Activated CD8-positive, alpha-beta T cell treated with anti-CD3 and anti-CD28 coated beads for 36 hours (primary cell): ENCODE measurements around the gene NSL1. TPM values are rescaled to one million over a fixed set of nuclear protein-coding genes. Genes with fewer than 3 reads are reported as not detected.

Source experiments
- ATAC-seq: fragments of 200-7000 bp; cut with Tn5 transposase; one replicate; pipeline ENCODE4 v1.10.0; 2021; ENCODE audit warnings: mild to moderate bottlenecking, moderate library complexity
- CTCF ChIA-PET: fragments of 350-600 bp; sonication (Branson Sonifier 250); formaldehyde crosslinking; loops from one replicate; lab custom pipeline; 2021; ENCODE audit warnings: antibody characterized with exemption; lab: Charles Lee
- POLR2A ChIA-PET: fragments of 350-600 bp; sonication (Branson Sonifier 250); formaldehyde crosslinking; loops from one replicate; lab custom pipeline; 2021; ENCODE audit warnings: antibody characterized with exemption; lab: Charles Lee
- DNase-seq: peaks from one replicate; pipeline ENCODE4 v3.0.0-alpha.2; 2020
- H3K27ac Mint-ChIP-seq: one replicate; pipeline ENCODE4 v1.8.0; 2021; ENCODE audit warnings: mild to moderate bottlenecking, mixed read lengths
- H3K27me3 Mint-ChIP-seq: one replicate; pipeline ENCODE4 v1.8.0; 2021; ENCODE audit warnings: mixed read lengths
- H3K36me3 Mint-ChIP-seq: one replicate; pipeline ENCODE4 v1.8.0; 2021; ENCODE audit warnings: low read depth, mixed read lengths
- H3K4me1 Mint-ChIP-seq: one replicate; pipeline ENCODE4 v1.8.0; 2021; ENCODE audit warnings: low read depth, mixed read lengths
- H3K4me3 Mint-ChIP-seq: one replicate; pipeline ENCODE4 v1.8.0; 2021; ENCODE audit warnings: mild to moderate bottlenecking, moderate library complexity, mixed read lengths
- H3K9me3 Mint-ChIP-seq: one replicate; pipeline ENCODE4 v1.8.0; 2021; ENCODE audit warnings: mixed read lengths
- intact Hi-C: fragments of 100-400 bp; cut with micrococcal nuclease; formaldehyde crosslinking; loops from one replicate; pipeline ENCODE4 v1.10.0; 2022
- total RNA-seq, 2 experiments: library from RNA; stranded (reverse); gene quantifications; one replicate each; pipeline ENCODE4 v1.2.3, GENCODE V29; 2021
- TF ChIP-seq, protein P1 (sequence below): fragments of 200-600 bp; IDR thresholded peaks from one replicate; pipeline ENCODE4 v1.8.0; 2022; ENCODE audit warnings: antibody characterized with exemption, mild to moderate bottlenecking

NSL1 gene
- total RNA-seq, 2 experiments from 2014 or later: 29.6 to 34.9 TPM

DNA sequence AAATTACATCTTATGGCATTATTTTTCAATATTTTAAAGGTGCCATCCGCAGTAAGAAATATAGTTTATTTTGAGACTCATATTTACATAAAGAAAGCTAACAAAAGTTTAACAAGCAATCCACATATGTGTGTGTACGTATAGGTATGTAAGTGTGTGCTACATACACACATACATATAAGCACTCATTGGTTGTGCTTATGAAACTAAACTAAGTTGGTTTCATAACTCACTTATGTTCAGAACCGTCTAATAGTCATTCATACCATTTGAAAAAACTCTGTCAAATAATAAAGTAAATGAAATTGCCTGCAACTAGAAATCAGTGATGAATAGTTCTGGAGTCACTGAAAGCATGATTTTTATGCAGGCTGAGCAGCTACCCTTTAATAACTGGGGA lies 14.2 kb upstream of the NSL1 start:
- ChIA-PET POLR2A (no interaction called here), CTCF (interaction anchor here (1.0 to 2.2 kb wide), 6 partner anchors 9 to 189 kb away, joined by 3 to 6 read pairs (median 5); partner anchors contain the start of genes FLVCR1, NSL1 and TATDN3)
- TF ChIP-seq, protein P1, sequence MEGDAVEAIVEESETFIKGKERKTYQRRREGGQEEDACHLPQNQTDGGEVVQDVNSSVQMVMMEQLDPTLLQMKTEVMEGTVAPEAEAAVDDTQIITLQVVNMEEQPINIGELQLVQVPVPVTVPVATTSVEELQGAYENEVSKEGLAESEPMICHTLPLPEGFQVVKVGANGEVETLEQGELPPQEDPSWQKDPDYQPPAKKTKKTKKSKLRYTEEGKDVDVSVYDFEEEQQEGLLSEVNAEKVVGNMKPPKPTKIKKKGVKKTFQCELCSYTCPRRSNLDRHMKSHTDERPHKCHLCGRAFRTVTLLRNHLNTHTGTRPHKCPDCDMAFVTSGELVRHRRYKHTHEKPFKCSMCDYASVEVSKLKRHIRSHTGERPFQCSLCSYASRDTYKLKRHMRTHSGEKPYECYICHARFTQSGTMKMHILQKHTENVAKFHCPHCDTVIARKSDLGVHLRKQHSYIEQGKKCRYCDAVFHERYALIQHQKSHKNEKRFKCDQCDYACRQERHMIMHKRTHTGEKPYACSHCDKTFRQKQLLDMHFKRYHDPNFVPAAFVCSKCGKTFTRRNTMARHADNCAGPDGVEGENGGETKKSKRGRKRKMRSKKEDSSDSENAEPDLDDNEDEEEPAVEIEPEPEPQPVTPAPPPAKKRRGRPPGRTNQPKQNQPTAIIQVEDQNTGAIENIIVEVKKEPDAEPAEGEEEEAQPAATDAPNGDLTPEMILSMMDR: no peak
- no peaks in the 10 kb centered on the region for H3K9me3 Mint-ChIP-seq
- ATAC-seq (no peak), DNase-seq (no peak)
- H3K27me3 Mint-ChIP-seq: no peaks in the 10 kb centered on the region
- H3K27ac Mint-ChIP-seq: no peak overlapping the region
- no peaks in the 10 kb centered on the region for H3K4me1 Mint-ChIP-seq
- no peak overlapping the region for H3K4me3 Mint-ChIP-seq
- H3K36me3 Mint-ChIP-seq: peaks cover 15% of the 10 kb centered on the region
- intact Hi-C loops: no loop called here

DNA sequence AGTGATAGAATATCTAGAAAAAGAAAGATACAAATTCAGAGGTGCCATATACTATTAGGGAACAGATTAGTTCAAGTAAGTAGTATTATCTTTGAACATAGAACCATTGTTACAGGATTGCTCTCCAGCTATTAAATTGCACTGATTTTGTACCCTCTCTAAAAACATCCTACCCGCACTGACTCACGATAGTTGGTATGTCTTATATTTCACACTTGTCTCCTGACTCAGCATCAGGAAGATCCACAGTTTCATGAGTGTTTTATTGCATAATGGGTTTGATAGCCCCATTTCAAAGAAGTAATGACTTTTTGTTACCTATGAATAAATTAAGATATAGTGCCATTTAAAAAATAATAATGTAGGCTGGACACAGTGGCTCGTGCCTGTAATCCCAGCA lies 6.1 kb upstream of the NSL1 start:
- H3K27ac Mint-ChIP-seq: no peak overlapping the region
- CTCF ChIA-PET: interaction anchor here (2.5 kb wide), 1 partner anchor 133 kb away, joined by 11 read pairs; no protein-coding TSS in a partner anchor
- no peak for ATAC-seq

DNA sequence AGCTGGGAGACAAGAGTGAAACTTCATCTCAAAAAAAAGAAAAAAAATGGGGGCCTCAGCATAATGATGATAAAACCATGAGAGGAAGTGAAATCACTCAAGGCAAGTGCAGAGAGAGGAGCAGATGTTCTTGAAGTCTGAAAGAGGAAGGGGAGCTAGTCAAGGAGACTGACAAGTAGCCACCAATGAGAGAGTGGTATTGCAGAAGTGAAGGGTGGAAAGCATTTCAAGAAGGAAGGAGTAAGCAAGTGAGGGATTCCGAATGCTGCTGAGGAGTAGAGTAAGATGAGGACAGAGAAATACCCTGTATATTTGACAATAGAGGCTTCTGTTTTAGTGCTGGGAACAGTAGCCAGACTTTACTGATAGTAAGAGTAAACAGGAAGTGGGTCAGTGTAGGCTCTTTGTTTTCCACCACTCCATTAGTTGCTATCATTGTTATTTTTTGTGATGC lies 3.0 kb upstream of the NSL1 start:
- Mint-ChIP-seq H3K36me3 (peaks cover 15% of the 10 kb centered on the region), H3K27ac (peak overlapping the region; percentile 59), H3K27me3 (no peaks in the 10 kb centered on the region), H3K4me1 (peaks cover 25% of the 10 kb centered on the region), H3K9me3 (no peaks in the 10 kb centered on the region), H3K4me3 (no peak overlapping the region)
- intact Hi-C loops: no loop called here
- DNase-seq: no peak
- TF ChIP-seq, protein P1: no peak
- POLR2A ChIA-PET: interaction anchor here (1.1 to 1.6 kb wide), 2 partner anchors 63 to 79 kb away, joined by 3 to 5 read pairs; partner anchors contain the start of gene FLVCR1
- CTCF ChIA-PET: interaction anchor here (0.9 to 1.8 kb wide), 5 partner anchors 11 to 201 kb away, joined by 3 to 8 read pairs (median 4); no protein-coding TSS in a partner anchor
- ATAC-seq: no peak

More for the DNA sequence above, 6.1 kb upstream of the NSL1 start:
- no peak for DNase-seq
- POLR2A ChIA-PET: interaction anchor here (0.6 kb wide), 1 partner anchor 623 kb away, joined by 3 read pairs; no protein-coding TSS in a partner anchor
- TF ChIP-seq, protein P1: no peak
- Mint-ChIP-seq H3K4me1 (peaks cover 15% of the 10 kb centered on the region), H3K27me3 (no peaks in the 10 kb centered on the region), H3K36me3 (peaks cover 20% of the 10 kb centered on the region), H3K9me3 (no peaks in the 10 kb centered on the region), H3K4me3 (no peak overlapping the region)
- intact Hi-C loops: no loop called here

DNA sequence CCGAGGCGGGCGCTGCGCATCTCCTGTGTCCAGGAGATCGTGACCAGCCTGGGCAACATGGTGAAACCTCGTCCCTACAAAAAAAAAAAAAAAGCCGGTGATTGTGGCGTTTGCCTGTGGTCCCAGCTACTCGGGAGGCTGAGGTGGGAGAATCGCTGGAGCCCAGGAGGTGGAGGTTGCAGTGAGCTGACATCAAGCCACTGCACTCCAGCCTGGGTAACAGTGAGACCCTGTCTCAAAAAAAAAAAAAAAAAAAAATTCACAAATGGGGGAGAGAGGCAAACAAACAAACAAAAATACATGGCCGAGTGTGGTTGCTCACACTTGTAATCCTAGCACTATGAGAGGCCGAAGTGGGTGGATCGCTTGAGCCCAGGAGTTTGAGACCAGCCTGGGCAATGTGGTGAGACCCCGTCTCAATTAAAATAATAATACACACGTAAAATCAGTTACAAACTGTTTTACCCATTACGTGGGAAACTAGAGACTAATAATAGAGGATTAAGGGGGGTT lies 875 bp upstream of the NSL1 start:
- ChIA-PET CTCF (interaction anchor here (1.2 to 2.4 kb wide), 7 partner anchors 10 to 316 kb away, joined by 3 to 9 read pairs (median 6); no protein-coding TSS in a partner anchor), POLR2A (interaction anchor here (1.2 to 1.9 kb wide), 5 partner anchors 9 to 184 kb away, joined by 3 to 7 read pairs (median 7); partner anchors contain the start of gene ATF3)
- H3K4me3 Mint-ChIP-seq: peak overlapping the region; percentile 100
- no peaks in the 10 kb centered on the region for H3K9me3 Mint-ChIP-seq
- TF ChIP-seq, protein P1: no peak
- DNase-seq: peak; percentile 4
- H3K36me3 Mint-ChIP-seq: peaks cover 10% of the 10 kb centered on the region
- intact Hi-C loops: no loop called here
- H3K4me1 Mint-ChIP-seq: peaks cover 29% of the 10 kb centered on the region
- no peaks in the 10 kb centered on the region for H3K27me3 Mint-ChIP-seq
- ATAC-seq: no peak
- peak overlapping the region; percentile 97 for H3K27ac Mint-ChIP-seq

DNA sequence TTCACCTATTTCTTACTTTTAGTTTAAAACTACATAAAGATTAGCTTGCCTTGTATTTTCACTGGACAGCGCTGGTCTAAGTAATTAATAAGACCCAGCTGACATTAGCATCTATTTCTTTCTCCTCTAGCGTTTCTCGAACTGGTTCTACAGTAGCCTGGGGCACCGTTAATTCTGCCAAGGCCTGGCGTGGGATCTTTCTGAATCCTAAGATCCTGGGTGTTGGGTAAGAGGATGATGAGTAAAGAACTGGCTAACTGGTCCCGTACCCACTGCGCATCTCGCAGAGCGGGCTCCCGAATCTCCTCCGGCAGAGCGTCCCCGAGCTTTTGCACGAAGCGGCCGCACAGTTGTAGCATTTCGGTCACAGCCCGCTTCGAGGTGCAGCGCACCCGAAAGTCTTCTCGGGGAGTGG lies 309 bp downstream of the NSL1 start:
- ATAC-seq (peak; percentile 76), DNase-seq (no peak)
- H3K9me3 Mint-ChIP-seq: no peaks in the 10 kb centered on the region
- CTCF ChIA-PET: interaction anchor here (0.9 to 6.2 kb wide), 12 partner anchors 10 to 334 kb away, joined by 3 to 37 read pairs (median 6); partner anchors contain the start of gene FLVCR1
- H3K4me3 Mint-ChIP-seq: peak overlapping the region; percentile 100
- TF ChIP-seq, protein P1: no peak
- H3K27ac Mint-ChIP-seq: peak overlapping the region; percentile 97
- POLR2A ChIA-PET: interaction anchor here (0.6 to 1.9 kb wide), 18 partner anchors 8 to 1378 kb away, joined by 3 to 7 read pairs (median 4); partner anchors contain the start of gene ATF3
- H3K27me3 Mint-ChIP-seq: no peaks in the 10 kb centered on the region
- intact Hi-C loops: no loop called here
- H3K36me3 Mint-ChIP-seq: peaks cover 14% of the 10 kb centered on the region
- H3K4me1 Mint-ChIP-seq: peaks cover 29% of the 10 kb centered on the region
